Lower leg skin (tissue), 3 donors: ENCODE measurements around the gene CFAP299.

Source experiments
- CTCF ChIP-seq, 3 donors: fragments of 450-650 bp; IDR thresholded peaks; one replicate each; pipeline ENCODE4 v1.5.1; 2016; ENCODE audit warnings: antibody characterized with exemption in 3 of 3, mild to moderate bottlenecking in 3 of 3, moderate library complexity in 2 of 3
- POLR2A ChIP-seq, 2 donors: fragments of 450-650 bp; IDR thresholded peaks; one replicate each; pipeline ENCODE4 v1.6.1; 2016 to 2017; ENCODE audit warnings: antibody characterized with exemption in 2 of 2, mild to moderate bottlenecking in 1 of 2, moderate library complexity in 1 of 2

- TF ChIP-seq CTCF (IDR thresholded peaks at IDR 0.05) = no peak
- no peak for TF ChIP-seq POLR2A (IDR thresholded peaks at IDR 0.05)
Observed at GRCh38 chr4:80913381-80913780, 577.9 kb downstream of the CFAP299 start.
